HG03460 (cell line): ENCODE data around the gene UBXN6.
A peak's percentile ranks its signal among the peaks of the same experiment; 100 is the strongest.

Experiments
- ATAC-seq: cut with Tn5 transposase; IDR thresholded peaks from one replicate; pipeline ENCODE4 v1.9.1; 2021; ENCODE audit not compliant: unreplicated experiment

The UBXN6 gene

GRCh38 chr19:4413588-4413987, 44.0 kb downstream of the UBXN6 start:
- no peak for ATAC-seq

- no peak for ATAC-seq
These were observed 48.3 kb downstream of the UBXN6 start for GRCh38 chr19:4409123-4409933.

DNA sequence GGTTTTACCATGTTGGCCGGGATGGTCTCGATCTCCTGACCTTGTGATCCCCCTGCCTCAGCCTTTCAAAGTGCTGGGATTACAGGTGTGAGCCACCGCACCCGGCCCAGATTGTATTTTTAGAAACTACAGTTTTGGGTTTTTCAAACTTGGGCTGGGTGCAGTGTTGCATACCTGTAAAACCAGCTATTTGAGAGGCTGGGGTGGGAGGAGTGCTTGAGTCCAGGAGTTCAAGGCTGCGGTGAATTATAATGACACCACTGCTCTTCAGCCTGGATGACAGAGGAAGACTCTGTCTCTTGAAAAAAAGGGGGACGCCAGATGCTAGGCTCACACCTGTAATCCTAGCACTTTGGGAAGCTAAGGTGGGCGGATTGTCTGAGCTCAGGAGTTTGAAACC, 51.0 kb downstream of the UBXN6 start:
- ATAC-seq: no peak

GRCh38 chr19:4405977-4406376, 51.6 kb downstream of the UBXN6 start:
- ATAC-seq: no peak

DNA sequence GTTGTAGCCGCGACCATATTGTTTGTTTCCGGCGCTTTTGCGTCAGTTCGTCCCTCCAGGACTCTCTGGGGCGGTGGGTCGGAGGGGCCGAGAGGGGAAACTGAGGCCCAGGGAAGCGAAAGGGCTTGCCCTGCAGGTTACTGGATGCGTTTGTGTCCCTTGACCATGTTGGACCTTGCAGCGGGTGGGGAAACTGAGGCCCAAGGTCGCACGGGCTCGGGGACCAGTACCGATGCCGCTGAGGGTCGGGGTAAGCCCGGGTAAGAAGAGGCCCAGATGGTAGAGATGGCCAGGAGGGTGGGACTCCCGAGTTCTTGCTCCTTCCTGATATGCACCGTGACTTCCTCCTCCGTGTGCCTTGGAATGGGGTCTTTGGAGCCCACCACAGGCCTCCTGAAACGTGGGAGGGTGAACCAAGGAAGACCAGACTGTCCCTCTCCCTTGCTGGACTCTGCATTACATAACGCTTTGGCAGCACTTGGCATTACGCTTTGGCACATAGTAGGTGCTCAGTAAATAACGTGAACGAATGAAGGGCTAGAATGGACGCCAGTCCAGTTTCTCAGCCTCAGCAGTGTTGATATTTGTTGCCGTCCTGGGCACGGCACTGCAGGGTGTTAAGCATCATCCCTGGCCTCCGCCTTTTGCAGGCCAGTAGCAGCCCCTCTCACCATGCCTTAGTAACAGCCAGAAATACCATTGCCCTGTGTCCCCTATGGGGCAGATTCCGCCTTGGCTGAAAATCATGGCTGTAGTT, 54.4 kb downstream of the UBXN6 start:
- no peak for ATAC-seq

- peak; percentile 78 for ATAC-seq
These were observed 55.2 kb downstream of the UBXN6 start, which contains the start of gene CHAF1A for GRCh38 chr19:4402171-4403004. CHAF1A (plus strand) TSS chr19:4402640; CDS start chr19:4402763, 123 bp downstream.

DNA sequence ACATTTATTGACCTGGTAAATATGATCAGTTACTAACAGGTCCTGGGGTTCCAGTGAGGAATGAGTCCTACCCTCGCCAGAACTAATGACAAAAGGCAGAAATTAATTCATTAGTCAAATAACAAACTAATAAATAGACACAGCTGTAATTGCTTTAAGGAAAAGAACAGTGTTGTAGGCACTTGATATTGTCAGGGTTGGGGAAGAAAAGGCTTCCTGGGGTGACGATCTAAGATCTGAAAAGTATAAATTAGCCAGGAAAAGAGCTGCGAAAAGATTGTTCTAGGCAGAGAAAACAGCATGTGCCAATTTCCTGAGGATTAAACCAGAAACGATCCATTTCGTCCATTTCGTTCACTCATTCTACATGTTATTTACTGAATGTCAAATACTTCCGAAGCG, 55.8 kb downstream of the UBXN6 start:
- ATAC-seq: no peak

DNA sequence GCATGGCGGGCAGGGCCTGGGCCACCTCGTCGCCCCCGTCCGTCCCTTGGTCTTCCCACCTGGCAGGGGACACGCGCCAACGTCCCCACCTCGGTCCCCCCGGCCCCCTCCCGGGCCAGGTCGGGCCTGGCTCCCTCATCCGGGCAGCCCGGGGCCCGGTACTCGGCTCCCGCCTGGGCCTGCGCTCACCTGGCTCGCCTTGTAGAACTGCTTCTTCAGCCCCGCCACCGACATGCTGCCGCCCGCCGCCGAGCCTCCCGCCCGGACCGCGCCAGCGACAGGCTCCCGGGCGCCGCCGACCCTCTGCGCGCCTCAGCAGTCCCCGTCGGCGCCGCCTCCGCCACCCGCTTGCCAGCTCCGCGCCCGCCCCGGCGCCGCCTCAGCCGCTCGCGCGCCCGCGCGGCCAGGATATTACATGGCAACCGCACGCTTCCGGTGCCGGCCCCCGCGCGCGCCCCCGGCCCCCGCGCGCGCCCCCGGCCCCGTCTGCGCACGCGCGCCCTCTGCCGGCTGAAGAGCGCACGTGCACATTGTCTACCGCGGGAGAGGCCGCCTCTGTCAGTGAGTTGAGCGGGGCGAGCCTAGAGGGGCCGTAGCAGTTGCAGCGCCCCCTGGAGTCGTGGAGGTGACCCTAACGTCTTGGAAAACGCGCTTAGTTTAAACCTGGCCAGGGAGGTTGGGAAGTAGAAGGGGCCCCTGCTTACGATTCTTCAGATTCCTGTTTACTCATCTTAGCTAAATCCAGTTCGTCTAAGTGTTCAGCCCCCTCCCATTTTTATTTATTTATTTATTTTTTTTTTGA, 57.3 kb downstream of the UBXN6 start, which contains the start of gene SH3GL1:
Gene SH3GL1 (minus strand): TSS at position 413 of the 802 bp plus-strand sequence. CDS start 179 bp downstream, at position 234.
- peak; percentile 47 for ATAC-seq

- peak; percentile 2 for ATAC-seq
These were observed 57.8 kb downstream of the UBXN6 start for GRCh38 chr19:4399812-4400134.

- no peak for ATAC-seq
These were observed 60.4 kb downstream of the UBXN6 start for GRCh38 chr19:4396949-4397783.
